Loucy (cell line): ENCODE results near the gene USP22.

ENCODE experiments used
- H2AFZ ChIP-seq: fragments of 200-600 bp; sonication (generic); 2 replicates; pipeline ENCODE4 v1.6.0; 2016; ENCODE audit warnings: antibody characterized with exemption, mild to moderate bottlenecking, low read length, moderate library complexity
- H3F3A ChIP-seq: fragments of 200-600 bp; 2 replicates; pipeline ENCODE4 v1.6.0; 2016; ENCODE audit warnings: antibody characterized with exemption, low read depth, mild to moderate bottlenecking
- H3K27me3 ChIP-seq: fragments of 200-600 bp; sonication (generic); 2 replicates; pipeline ENCODE4 v1.6.1; 2014; ENCODE audit warnings: low read length, mild to moderate bottlenecking; ENCODE audit not compliant: insufficient read depth, poor library complexity, severe bottlenecking
- H3K36me3 ChIP-seq: fragments of 200-600 bp; sonication (generic); 2 replicates; pipeline ENCODE4 v1.6.1; 2016; ENCODE audit warnings: low read length; ENCODE audit not compliant: insufficient read depth
- H3K4me1 ChIP-seq: fragments of 200-600 bp; sonication (generic); 2 replicates; pipeline ENCODE4 v1.5.1; 2014; ENCODE audit warnings: low read length, mild to moderate bottlenecking; ENCODE audit not compliant: insufficient read depth, poor library complexity, severe bottlenecking
- H3K4me2 ChIP-seq: fragments of 200-600 bp; sonication (generic); 2 replicates; pipeline ENCODE4 v1.6.0; 2014; ENCODE audit warnings: antibody characterized with exemption, low read length, low read depth, mild to moderate bottlenecking; ENCODE audit not compliant: poor library complexity, severe bottlenecking
- H3K4me3 ChIP-seq: fragments of 200-600 bp; sonication (generic); 2 replicates; pipeline ENCODE4 v1.5.1; 2014; ENCODE audit warnings: low read length, mild to moderate bottlenecking, mixed read lengths; ENCODE audit not compliant: poor library complexity, severe bottlenecking
- H3K79me2 ChIP-seq: fragments of 200-600 bp; sonication (generic); 2 replicates; pipeline ENCODE4 v1.6.1; 2014; ENCODE audit warnings: low read length; ENCODE audit not compliant: insufficient read depth
- H3K9ac ChIP-seq: fragments of 200-600 bp; sonication (generic); 2 replicates; pipeline ENCODE4 v1.6.0; 2014; ENCODE audit warnings: mild to moderate bottlenecking, low read depth, low read length, moderate library complexity; ENCODE audit not compliant: poor library complexity, severe bottlenecking
- H3K9me2 ChIP-seq: fragments of 200-600 bp; sonication (generic); replicated peaks from 2 replicates; pipeline ENCODE4 v1.6.1; 2016; ENCODE audit warnings: low read depth, low read length, mixed read lengths
- H3K9me3 ChIP-seq: fragments of 200-600 bp; sonication (generic); 2 replicates; pipeline ENCODE4 v1.6.1; 2014; ENCODE audit warnings: mild to moderate bottlenecking, antibody characterized with exemption, low read length, low read depth; ENCODE audit not compliant: insufficient read depth
- H4K20me1 ChIP-seq: fragments of 200-600 bp; sonication (generic); 2 replicates; pipeline ENCODE4 v1.6.0; 2014; ENCODE audit warnings: antibody characterized with exemption, low read length, mild to moderate bottlenecking; ENCODE audit not compliant: insufficient read depth, poor library complexity, severe bottlenecking
- EZH2phosphoT487 ChIP-seq: fragments of 200-600 bp; IDR thresholded peaks from 2 replicates; pipeline ENCODE4 v1.6.1; 2018; ENCODE audit warnings: antibody characterized with exemption, mild to moderate bottlenecking, moderate library complexity, borderline replicate concordance
- TF ChIP-seq, protein P1 (sequence below): fragments of 200-600 bp; sonication (generic); conservative IDR thresholded peaks from 2 replicates; pipeline ENCODE4 v1.5.1; 2014; ENCODE audit warnings: mild to moderate bottlenecking, antibody characterized with exemption, low read length

Gene USP22

GRCh38 chr17:21079196-21079595 is 36.4 kb upstream of the USP22 start:
- Histone ChIP-seq H3K4me3 (no peak overlapping the region), H3K9me2 (no peaks in the 10 kb centered on the region), H3K27me3 (no peaks in the 10 kb centered on the region), H4K20me1 (no peaks in the 10 kb centered on the region), H3F3A (no peaks in the 10 kb centered on the region), H3K79me2 (no peaks in the 10 kb centered on the region), H2AFZ (no peak overlapping the region), H3K36me3 (no peaks in the 10 kb centered on the region), H3K4me1 (no peaks in the 10 kb centered on the region), H3K4me2 (no peak overlapping the region), H3K9ac (no peak overlapping the region), H3K9me3 (no peaks in the 10 kb centered on the region)
- TF ChIP-seq, protein P1, sequence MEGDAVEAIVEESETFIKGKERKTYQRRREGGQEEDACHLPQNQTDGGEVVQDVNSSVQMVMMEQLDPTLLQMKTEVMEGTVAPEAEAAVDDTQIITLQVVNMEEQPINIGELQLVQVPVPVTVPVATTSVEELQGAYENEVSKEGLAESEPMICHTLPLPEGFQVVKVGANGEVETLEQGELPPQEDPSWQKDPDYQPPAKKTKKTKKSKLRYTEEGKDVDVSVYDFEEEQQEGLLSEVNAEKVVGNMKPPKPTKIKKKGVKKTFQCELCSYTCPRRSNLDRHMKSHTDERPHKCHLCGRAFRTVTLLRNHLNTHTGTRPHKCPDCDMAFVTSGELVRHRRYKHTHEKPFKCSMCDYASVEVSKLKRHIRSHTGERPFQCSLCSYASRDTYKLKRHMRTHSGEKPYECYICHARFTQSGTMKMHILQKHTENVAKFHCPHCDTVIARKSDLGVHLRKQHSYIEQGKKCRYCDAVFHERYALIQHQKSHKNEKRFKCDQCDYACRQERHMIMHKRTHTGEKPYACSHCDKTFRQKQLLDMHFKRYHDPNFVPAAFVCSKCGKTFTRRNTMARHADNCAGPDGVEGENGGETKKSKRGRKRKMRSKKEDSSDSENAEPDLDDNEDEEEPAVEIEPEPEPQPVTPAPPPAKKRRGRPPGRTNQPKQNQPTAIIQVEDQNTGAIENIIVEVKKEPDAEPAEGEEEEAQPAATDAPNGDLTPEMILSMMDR, result no peak
- no peak for TF ChIP-seq EZH2phosphoT487

DNA sequence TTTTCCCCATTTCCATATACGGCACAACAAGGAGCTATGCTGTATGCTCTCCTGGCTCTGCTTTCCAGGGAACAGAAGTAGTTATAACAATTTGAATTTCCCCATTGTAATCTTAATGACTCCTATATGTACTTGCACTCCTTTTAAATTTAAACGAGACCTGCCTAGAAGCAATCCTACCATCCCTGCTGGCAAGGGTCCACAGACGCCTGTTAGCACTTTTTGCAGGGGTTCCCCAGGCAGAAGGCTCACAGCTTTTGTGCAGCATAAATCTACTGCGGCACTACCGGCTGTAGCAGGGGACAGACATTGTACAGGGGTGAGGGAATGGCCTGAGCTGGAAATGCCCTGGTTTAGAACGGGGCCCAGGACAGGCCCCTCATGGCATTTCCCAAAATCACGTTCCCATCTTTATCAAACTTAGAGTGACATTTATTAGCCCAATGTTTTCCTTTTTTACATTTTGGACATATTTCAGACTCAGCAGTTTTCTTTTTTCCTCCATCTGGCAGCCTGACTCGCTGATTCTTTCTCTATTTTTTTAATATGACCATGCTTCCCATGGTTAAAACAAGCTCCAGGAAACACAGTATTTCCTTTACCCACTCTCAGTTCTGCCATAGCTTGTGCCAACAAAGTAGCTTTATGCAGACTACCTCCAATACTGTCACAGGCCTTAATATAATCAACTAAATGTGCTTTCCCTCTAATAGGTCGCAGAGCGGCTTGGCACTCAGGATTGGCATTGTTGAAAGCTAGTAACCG is 35.4 kb upstream of the USP22 start:
- Histone ChIP-seq H3K79me2 (no peaks in the 10 kb centered on the region), H4K20me1 (no peaks in the 10 kb centered on the region), H3K9ac (no peak overlapping the region), H2AFZ (no peak overlapping the region), H3K4me2 (no peak overlapping the region), H3F3A (no peaks in the 10 kb centered on the region), H3K4me3 (no peak overlapping the region), H3K36me3 (no peaks in the 10 kb centered on the region), H3K9me3 (no peaks in the 10 kb centered on the region), H3K4me1 (no peaks in the 10 kb centered on the region), H3K9me2 (no peaks in the 10 kb centered on the region), H3K27me3 (no peaks in the 10 kb centered on the region)
- TF ChIP-seq, protein P1, result no peak
- TF ChIP-seq EZH2phosphoT487, result no peak

DNA sequence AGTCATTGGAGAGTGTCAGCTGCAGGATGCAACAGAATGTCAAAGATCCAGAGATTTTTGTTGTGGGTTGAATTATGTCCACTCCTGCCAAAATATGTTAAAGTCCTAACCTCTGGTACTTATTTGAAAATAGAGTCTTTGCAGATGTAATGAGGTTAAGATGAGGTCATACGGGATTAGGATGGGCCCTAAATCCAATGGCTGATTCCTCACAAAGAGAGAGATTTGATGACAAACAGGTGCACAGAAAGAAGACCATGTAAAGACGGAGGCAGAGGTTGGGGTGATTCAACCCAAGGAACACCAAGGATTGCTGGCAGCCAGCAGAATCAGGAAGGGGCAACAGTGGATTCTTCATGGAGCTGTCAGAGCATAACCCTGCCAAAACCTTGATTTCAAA is 34.5 kb upstream of the USP22 start:
- Histone ChIP-seq H3K36me3 (no peaks in the 10 kb centered on the region), H3K4me3 (no peak overlapping the region), H3K9me3 (no peaks in the 10 kb centered on the region), H4K20me1 (no peaks in the 10 kb centered on the region), H3K4me2 (no peak overlapping the region), H3K4me1 (no peaks in the 10 kb centered on the region), H3K79me2 (no peaks in the 10 kb centered on the region), H2AFZ (no peak overlapping the region), H3K27me3 (no peaks in the 10 kb centered on the region), H3K9me2 (no peaks in the 10 kb centered on the region), H3F3A (no peaks in the 10 kb centered on the region), H3K9ac (no peak overlapping the region)
- TF ChIP-seq, protein P1, result no peak
- TF ChIP-seq EZH2phosphoT487, result no peak
